Lower leg skin (tissue), 4 donors: ENCODE data around the gene TAF1B. TPM values are rescaled to one million over a fixed set of nuclear protein-coding genes. Genes with fewer than 3 reads are reported as not detected.

Experiments
- DNase-seq, 2 donors: peaks; one replicate each; pipeline ENCODE4 v3.0.0-alpha.2; 2019; ENCODE audit warnings: low spot score in 2 of 2
- H3K4me3 ChIP-seq: fragments of 200-600 bp; sonication (generic); 2 replicates; pipeline ENCODE4 v1.5.1; 2017; ENCODE audit warnings: mild to moderate bottlenecking, low read depth; ENCODE audit not compliant: poor library complexity, severe bottlenecking
- CTCF ChIP-seq, 3 donors: fragments of 450-650 bp; IDR thresholded peaks; one replicate each; pipeline ENCODE4 v1.5.1; 2016; ENCODE audit warnings: antibody characterized with exemption in 3 of 3, mild to moderate bottlenecking in 3 of 3, moderate library complexity in 2 of 3
- POLR2A ChIP-seq, 2 donors: fragments of 450-650 bp; IDR thresholded peaks; one replicate each; pipeline ENCODE4 v1.6.1; 2016 to 2017; ENCODE audit warnings: antibody characterized with exemption in 2 of 2, mild to moderate bottlenecking in 1 of 2, moderate library complexity in 1 of 2
- WGBS, 2 donors: methylation state at CpG; one replicate each; pipeline ENCODE4 v1.1.5; 2018; 5-methylcytosine and 5-hydroxymethylcytosine counted together
- intact Hi-C: fragments of 100-400 bp; cut with DNase I; formaldehyde crosslinking; loops from one replicate; pipeline ENCODE4 v1.15.0; 2023; ENCODE audit warnings: low total_unique reads
- total RNA-seq, 4 donors: library from RNA; depleted of rRNA; stranded (reverse); fragments of >200 nt; gene quantifications; one replicate each; pipeline ENCODE4 v1.1.0, GENCODE V29; 2016

TAF1B gene
- total RNA-seq, 4 donors from 2014 or later, result 11.2 to 26.9 (median 20.1) TPM

GRCh38 chr2:9945596-9945995 is 102.3 kb downstream of the TAF1B start:
- intact Hi-C loops, result no loop called here

GRCh38 chr2:9946076-9946475 is 102.8 kb downstream of the TAF1B start:
- TF ChIP-seq CTCF (IDR thresholded peaks at IDR 0.05), result no peak
- TF ChIP-seq POLR2A (IDR thresholded peaks at IDR 0.05), result no peak
- 68 to 86% methylated on average over 7 of the region's 7 CpGs for WGBS, 2 donors
- intact Hi-C loops, result no loop called here
- no peak for DNase-seq
- H3K4me3 ChIP-seq, result no peak overlapping the region

More at GRCh38 chr2:9945596-9945995, 102.3 kb downstream of the TAF1B start:
- 57 to 58% methylated on average over 7 of the region's 7 CpGs for WGBS, 2 donors
- no peak for TF ChIP-seq POLR2A (IDR thresholded peaks at IDR 0.05)
- TF ChIP-seq CTCF (IDR thresholded peaks at IDR 0.05), result no peak
- no peak for DNase-seq
- H3K4me3 ChIP-seq, result no peak overlapping the region

DNA sequence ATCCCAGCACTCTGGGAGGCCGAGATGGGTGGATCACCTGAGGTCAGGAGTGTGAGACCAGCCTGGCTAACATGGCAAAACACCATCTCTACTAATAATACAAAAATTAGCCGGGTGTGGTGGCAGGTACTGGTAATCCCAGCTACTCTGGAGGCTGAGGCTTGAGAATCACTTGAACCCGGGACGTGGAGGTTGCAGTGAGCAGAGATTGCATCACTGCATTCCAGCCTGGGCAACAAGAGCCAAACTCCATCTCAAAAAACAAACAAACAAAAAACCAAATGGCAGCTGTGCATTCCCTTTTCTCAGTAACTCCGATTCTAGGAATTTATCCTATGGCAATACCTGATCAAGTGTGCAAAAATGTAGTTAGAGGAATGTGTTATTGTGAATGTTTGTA is 103.5 kb downstream of the TAF1B start:
- intact Hi-C loops, result no loop called here
- TF ChIP-seq POLR2A (IDR thresholded peaks at IDR 0.05), result no peak
- TF ChIP-seq CTCF (IDR thresholded peaks at IDR 0.05), result no peak
- 76 to 80% methylated on average over 5 of the region's 5 CpGs for WGBS, 2 donors
- H3K4me3 ChIP-seq, result no peak overlapping the region
- no peak for DNase-seq

- intact Hi-C loops, result no loop called here
- WGBS, 2 donors, result 97% methylated on average over 5 of the region's 6 CpGs
These were observed 105.4 kb downstream of the TAF1B start for GRCh38 chr2:9948721-9949120.

DNA sequence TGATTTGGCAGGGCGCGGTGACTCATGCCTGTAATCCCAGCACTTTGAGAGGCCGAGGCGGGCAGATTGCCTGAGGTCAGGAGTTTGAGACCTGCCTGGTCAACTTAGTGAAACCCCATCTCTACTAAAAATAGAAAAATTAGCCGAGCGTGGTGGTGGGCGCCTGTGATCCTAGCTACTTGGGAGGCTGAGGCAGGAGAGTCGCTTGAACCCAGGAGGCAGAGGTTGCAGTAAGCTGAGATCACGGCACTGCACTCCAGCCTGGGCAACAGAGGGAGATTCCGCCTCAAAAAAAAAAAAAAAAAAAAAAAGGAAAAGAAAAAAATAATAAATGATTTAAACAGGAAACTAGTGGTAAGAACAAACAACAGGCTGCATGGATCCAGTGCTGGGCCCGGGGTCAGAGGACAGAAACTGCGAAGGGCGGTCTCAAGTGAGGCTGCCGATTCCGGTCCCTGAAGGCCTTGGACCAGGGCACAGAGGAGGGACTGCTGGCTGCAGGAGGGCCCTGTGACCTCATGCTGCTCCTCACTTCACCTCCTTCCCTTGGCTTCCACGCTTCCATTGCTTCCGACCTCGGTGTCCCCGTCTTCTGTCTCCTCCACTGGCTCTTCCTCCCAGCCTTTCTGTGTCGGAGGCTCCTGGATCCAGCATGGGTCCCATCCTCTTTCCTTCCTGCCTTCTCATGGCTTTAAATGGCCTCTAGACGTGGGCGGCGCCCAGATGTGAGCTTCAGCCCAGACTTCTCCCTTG is 106.1 kb downstream of the TAF1B start:
- no peak for DNase-seq
- 92 to 93% methylated on average over 23 of the region's 23 CpGs for WGBS, 2 donors
- TF ChIP-seq CTCF (IDR thresholded peaks at IDR 0.05), result no peak
- TF ChIP-seq POLR2A (IDR thresholded peaks at IDR 0.05), result no peak
- H3K4me3 ChIP-seq, result no peak overlapping the region
- intact Hi-C loops, result no loop called here

More at GRCh38 chr2:9948721-9949120, 105.4 kb downstream of the TAF1B start:
- DNase-seq, result no peak
- no peak for TF ChIP-seq CTCF (IDR thresholded peaks at IDR 0.05)
- no peak for TF ChIP-seq POLR2A (IDR thresholded peaks at IDR 0.05)
- no peak overlapping the region for H3K4me3 ChIP-seq
